Cardiac fibroblast (primary cell): Measurements from ENCODE around the gene C3orf20.

Experiments used
- DNase-seq, 2 donors: peaks; one replicate each; pipeline versions ENCODE4 v3.0.0 to v3.0.0-alpha.2; 2010; ENCODE audit warnings: low read depth in 2 of 2
- H3K4me3 ChIP-seq, 2 donors: replicated peaks in 1 of 2; 1 replicate in 1 of 2; 2 replicates in 1 of 2; pipeline ENCODE4 v1.5.1; 2011; ENCODE audit warnings: low read depth in 2 of 2, low read length in 2 of 2, mild to moderate bottlenecking in 2 of 2, moderate library complexity in 1 of 2
- CTCF ChIP-seq: IDR thresholded peaks from one replicate; pipeline ENCODE4 v1.5.1; 2011; ENCODE audit warnings: low read depth, mild to moderate bottlenecking, low read length, inconsistent platforms

The C3orf20 gene

GRCh38 chr3:14660942-14661341 lies 14.0 kb upstream of the C3orf20 start:
- no peak for DNase-seq
- H3K4me3 ChIP-seq, result no peak overlapping the region

GRCh38 chr3:14663396-14664135 lies 11.4 kb upstream of the C3orf20 start:
- no peak for TF ChIP-seq CTCF
- no peak for DNase-seq
- H3K4me3 ChIP-seq, result no peak overlapping the region

More at GRCh38 chr3:14660942-14661341, 14.0 kb upstream of the C3orf20 start:
- no peak for TF ChIP-seq CTCF

- DNase-seq, result no peak
Measured at GRCh38 chr3:14664170-14664569, 10.8 kb upstream of the C3orf20 start.

GRCh38 chr3:14672588-14672987 lies 2.4 kb upstream of the C3orf20 start:
- no peak for DNase-seq
- no peak for TF ChIP-seq CTCF
- H3K4me3 ChIP-seq, result no peak overlapping the region

More at GRCh38 chr3:14664170-14664569, 10.8 kb upstream of the C3orf20 start:
- no peak overlapping the region for H3K4me3 ChIP-seq
- no peak for TF ChIP-seq CTCF

- no peak overlapping the region for H3K4me3 ChIP-seq
- no peak for DNase-seq
- TF ChIP-seq CTCF, result no peak
Measured at GRCh38 chr3:14676881-14677280, 1.9 kb downstream of the C3orf20 start.

- no peak for DNase-seq
- no peak overlapping the region for H3K4me3 ChIP-seq
- TF ChIP-seq CTCF, result no peak
Measured at GRCh38 chr3:14678015-14678503, 3.1 kb downstream of the C3orf20 start.
